GM20000 (cell line): ENCODE measurements around the gene PIK3R6.

Experiments
- DNase-seq: peaks from one replicate; pipeline ENCODE4 v3.0.0; 2012; ENCODE audit warnings: low spot score
- TF ChIP-seq, protein P1 (sequence below): IDR thresholded peaks from 2 replicates; pipeline ENCODE4 v1.5.1; 2012; ENCODE audit warnings: mild to moderate bottlenecking, control low read depth; ENCODE audit errors: extremely low read depth, missing control alignments

Gene PIK3R6

DNA sequence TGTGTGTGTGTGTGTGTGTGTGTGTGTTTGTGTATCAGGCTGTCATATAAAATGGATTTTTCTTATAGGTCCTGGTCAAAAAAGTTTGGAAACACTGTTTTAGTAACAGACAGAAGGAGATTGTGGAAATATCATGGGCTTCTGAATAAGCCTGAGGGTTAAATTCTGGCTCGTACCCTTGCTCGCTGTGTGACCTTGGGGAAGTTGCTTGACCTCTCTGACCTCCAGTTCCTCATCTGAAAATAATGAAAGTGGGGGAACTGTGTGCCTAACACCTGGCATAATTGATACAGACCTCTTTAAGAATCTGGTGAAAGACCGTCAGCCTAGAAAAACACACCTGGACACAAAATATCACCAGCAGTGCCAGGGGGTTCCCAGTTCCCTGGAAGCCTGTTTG lies 25.6 kb upstream of the PIK3R6 start:
- TF ChIP-seq, protein P1, sequence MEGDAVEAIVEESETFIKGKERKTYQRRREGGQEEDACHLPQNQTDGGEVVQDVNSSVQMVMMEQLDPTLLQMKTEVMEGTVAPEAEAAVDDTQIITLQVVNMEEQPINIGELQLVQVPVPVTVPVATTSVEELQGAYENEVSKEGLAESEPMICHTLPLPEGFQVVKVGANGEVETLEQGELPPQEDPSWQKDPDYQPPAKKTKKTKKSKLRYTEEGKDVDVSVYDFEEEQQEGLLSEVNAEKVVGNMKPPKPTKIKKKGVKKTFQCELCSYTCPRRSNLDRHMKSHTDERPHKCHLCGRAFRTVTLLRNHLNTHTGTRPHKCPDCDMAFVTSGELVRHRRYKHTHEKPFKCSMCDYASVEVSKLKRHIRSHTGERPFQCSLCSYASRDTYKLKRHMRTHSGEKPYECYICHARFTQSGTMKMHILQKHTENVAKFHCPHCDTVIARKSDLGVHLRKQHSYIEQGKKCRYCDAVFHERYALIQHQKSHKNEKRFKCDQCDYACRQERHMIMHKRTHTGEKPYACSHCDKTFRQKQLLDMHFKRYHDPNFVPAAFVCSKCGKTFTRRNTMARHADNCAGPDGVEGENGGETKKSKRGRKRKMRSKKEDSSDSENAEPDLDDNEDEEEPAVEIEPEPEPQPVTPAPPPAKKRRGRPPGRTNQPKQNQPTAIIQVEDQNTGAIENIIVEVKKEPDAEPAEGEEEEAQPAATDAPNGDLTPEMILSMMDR = no peak
- DNase-seq = no peak

DNA sequence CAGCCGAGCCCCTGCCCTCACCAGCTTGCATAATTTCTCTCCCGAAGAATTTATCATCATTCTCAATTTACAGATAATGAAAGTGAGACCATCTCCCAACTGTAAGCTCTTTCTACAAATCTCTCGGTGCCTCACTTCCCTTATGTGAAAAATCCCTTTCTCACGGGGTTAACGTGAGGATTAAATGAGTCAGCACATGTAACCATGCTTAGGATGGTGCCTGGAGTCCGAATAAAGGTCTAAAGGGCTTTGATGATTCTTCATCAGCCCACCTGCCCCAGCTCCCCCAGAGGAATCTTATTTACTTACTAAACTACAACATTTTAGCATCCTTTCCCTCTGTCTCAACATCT lies 24.8 kb upstream of the PIK3R6 start:
- peak; percentile 75 for DNase-seq
- TF ChIP-seq, protein P1 = no peak

DNA sequence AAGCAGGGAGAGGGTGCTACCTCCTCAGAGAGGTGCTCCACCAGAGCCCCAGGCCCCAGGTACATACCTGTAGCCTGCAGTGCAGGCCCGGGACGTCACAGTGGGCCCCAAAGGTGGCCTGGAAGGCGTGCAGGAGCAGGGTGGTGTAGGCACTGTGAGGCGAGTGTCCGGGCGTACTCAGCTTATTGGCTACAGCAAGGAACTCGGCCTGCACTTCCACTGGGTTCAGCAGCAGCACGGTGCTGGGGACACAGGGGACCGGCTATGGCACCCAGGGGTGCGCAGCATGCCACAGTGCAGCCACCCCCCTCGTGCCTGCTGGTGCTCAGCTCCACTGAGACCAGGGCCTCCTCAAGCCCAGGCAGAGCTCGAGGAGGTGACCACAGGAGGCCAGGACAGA lies 23.2 kb upstream of the PIK3R6 start:
- no peak for DNase-seq
- TF ChIP-seq, protein P1 = no peak

DNA sequence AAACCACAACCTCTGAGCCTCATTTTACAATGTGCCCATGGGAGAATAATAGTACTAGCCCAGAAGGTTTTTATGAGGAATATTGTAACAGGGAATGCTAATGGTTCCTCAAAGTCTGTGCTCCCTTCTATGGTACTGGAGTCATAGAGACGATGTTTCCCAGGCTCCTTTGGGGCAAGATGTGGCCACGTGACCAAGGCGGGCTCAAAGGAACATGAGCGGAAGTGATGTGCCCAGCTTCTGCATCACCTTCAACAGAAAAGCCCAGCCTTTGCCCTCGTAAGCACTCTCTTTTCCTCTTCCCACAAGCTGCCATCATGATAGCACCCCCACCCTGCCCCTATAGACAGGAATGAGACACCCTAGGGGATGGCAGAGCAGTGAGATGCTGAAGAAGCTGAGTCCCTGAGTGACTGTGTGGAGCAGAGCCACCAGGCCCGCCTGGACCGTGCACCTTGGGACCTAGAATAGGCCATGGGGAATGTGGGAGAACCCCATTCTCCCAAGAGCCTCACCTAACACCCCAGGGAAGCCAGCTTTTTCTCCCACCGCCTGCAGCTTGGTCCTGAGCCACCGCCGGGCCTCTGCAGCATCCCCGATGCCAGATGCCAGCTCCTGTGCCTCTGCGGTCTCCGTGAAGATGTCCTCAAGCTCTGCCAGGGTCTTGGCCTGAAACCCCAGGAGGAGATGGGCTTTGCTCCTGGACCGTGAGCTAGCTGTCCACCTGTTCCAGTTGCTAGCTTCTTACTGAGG lies 22.2 kb upstream of the PIK3R6 start:
- TF ChIP-seq, protein P1 = no peak
- no peak for DNase-seq

DNA sequence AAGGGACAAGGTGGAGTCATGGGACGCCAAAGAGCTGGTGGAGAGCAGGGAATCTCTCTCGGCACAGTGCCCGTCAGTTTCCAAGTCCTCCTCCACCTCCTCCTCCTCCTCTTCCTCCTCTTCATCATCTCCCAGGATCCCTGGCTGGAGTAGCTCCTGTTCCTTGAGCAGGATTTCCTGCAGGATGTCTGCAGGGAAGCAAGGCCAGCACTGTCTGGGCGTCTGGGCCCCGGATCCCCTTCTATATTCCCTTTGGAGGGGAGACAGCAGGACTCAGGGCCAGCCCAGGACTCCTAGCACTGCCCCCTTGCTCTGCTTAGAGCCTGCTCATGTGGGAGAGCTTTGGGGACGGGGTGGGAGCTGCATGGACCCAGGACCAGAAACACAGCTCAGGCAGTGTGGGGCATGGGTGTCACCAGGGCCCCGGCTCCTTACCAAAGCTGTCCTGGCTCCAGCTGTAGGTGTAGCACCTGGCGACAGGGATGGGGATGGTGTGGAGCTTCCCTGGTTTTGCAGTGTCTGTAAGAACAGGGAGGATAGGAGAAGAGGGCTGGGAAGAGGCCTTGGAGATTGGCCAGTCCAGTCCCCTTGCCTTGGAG lies 21.3 kb upstream of the PIK3R6 start:
- no peak for DNase-seq
- TF ChIP-seq, protein P1 = no peak

DNA sequence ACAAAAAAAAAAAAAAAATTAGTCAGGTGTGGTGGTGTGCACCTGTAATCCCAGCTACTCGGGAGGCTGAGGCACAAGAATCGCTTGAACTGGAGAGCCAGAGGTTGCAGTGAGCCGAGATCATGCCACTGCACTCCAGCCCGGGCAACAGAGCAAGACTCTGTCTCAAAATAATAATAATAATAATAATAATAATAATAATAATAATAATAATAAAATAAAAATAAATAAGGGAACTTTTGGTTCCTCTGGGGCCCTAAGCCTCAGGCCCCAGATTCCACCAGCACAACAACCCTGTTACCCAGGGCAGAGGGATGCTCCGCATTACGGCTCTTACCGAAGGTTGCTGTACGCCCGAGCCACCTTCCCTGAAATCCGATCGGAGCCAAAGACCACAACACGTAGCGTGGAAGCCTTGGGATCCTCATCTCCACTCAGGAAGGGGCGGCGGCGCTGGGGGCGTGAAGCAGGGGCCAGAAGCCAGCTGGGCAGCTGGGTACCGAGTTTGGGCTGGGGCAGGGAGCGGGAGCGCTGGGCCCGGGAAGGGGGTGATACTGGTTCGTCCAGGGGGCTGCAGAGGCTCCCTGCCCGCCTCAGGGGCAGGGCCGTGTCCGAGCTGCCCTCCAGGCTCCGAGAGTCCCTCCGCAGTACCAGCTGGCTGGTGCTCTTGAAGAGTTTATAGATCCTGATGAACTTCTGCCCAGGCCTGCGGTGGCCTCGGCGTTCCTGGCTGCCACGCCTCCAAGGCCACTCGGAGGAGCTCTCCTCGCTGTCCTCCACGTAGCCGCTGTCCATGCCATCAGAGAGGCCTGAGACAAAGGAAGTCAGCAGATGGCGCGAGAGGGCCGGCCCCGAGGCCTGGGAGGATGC lies 20.6 kb upstream of the PIK3R6 start:
- TF ChIP-seq, protein P1 = no peak
- no peak for DNase-seq

DNA sequence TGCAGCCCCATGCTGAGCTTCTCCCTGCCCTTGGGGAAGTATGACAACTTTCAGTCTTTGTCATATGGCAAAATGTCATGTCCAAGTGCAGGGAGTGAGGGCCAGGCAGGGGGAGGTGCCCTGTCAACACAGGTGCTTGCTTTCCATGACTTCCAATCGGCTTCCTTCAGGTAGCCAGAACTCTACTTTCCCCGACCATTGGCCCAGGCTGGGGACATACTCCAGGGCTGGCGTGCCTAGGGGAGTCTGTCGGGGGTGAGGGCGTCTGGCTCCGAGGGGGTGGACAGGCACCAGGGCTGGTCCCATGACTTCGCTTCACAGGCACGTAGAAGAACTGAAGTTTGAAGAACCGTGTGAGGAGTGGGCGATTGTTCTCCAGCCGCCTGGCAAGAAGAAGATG lies 19.8 kb upstream of the PIK3R6 start:
- TF ChIP-seq, protein P1 = no peak
- no peak for DNase-seq
